SJCRH30 (cell line): Measurements from ENCODE around the gene SLAIN2. TPM values are rescaled to one million over a fixed set of nuclear protein-coding genes. Genes with fewer than 3 reads are reported as not detected.
"Not testable (repeated sequence)": the region's sequence is repeated elsewhere in the genome, so short reads cannot be mapped to it uniquely, and the experiment has no call there.

Source experiments
- DNase-seq, 2 experiments: peaks; one replicate each; pipeline ENCODE4 v3.0.0-alpha.2; 2015 to 2020
- H3K27ac ChIP-seq: fragments of 250-450 bp; sonication (Bioruptor Pico); 2 replicates; pipeline ENCODE4 v1.5.1; 2020; ENCODE audit warnings: mild to moderate bottlenecking, moderate library complexity
- H3K27me3 ChIP-seq: fragments of 250-450 bp; sonication (Bioruptor Pico); 2 replicates; pipeline ENCODE4 v1.5.1; 2020; ENCODE audit warnings: mild to moderate bottlenecking, moderate library complexity
- H3K36me3 ChIP-seq: fragments of 250-450 bp; sonication (Bioruptor Pico); 2 replicates; pipeline ENCODE4 v1.5.1; 2020; ENCODE audit warnings: mild to moderate bottlenecking, moderate library complexity
- H3K4me1 ChIP-seq: fragments of 250-450 bp; sonication (Bioruptor Pico); 2 replicates; pipeline ENCODE4 v1.5.1; 2020; ENCODE audit warnings: mild to moderate bottlenecking, moderate library complexity
- H3K4me3 ChIP-seq: fragments of 250-450 bp; sonication (Bioruptor Pico); 2 replicates; pipeline ENCODE4 v1.5.1; 2020; ENCODE audit warnings: mild to moderate bottlenecking, moderate library complexity
- H3K9me3 ChIP-seq: fragments of 250-450 bp; sonication (Bioruptor Pico); replicated peaks from 2 replicates; pipeline ENCODE4 v1.5.1; 2020; ENCODE audit warnings: mild to moderate bottlenecking, moderate library complexity
- total RNA-seq: library from RNA; depleted of rRNA; stranded (reverse); fragments of >200 nt; shearing (Covaris generic); gene quantifications from 2 replicates; pipeline ENCODE4 v1.2.3, GENCODE V29; 2014

SLAIN2 gene
- total RNA-seq, 1 experiment from 2014 or later = 145 TPM

DNA sequence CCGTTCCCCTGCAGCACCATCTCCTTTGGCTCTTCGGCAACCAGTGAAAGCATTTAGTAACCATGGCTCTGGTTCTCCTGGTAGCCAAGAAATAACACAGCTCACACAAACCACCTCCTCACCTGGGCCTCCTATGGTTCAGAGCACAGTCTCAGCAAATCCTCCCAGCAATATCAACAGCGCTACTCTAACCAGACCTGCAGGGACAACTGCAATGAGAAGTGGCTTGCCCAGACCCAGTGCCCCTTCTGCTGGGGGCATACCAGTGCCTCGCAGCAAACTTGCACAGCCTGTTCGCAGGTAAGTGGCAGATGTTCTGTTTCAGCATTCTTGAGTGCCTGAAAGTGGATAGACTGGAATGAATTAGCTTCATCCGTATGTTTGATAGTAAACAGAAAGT is 78.8 kb downstream of the SLAIN2 start:
- DNase-seq = no peak
- Histone ChIP-seq H3K36me3 (peaks cover 40% of the 10 kb centered on the region), H3K27ac (no peak overlapping the region), H3K4me3 (no peak overlapping the region), H3K4me1 (no peaks in the 10 kb centered on the region), H3K27me3 (no peaks in the 10 kb centered on the region), H3K9me3 (no peaks in the 10 kb centered on the region)

DNA sequence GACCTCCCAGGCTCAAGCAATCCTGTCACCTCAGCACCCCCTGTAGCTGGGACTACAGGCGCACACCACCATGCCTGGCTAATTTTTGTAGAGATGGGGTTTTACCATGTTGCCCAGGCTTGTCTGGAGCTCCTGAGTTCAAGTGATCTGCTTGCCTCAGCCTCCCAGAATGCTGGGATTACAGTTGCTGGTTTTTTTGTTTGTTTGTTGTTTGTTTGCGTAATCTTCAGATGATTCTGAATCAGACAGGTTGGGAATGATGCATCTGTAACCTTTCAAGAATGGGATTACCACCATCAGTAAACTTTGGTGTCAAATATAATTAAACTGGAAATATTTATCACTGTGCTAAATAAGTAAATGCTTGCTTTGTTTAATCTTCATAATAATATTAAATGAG is 79.8 kb downstream of the SLAIN2 start:
- no peak for DNase-seq
- H3K27me3 ChIP-seq = no peaks in the 10 kb centered on the region
- no peak overlapping the region for H3K4me3 ChIP-seq
- peaks cover 40% of the 10 kb centered on the region for H3K36me3 ChIP-seq
- H3K4me1 ChIP-seq = no peaks in the 10 kb centered on the region
- H3K9me3 ChIP-seq = no peaks in the 10 kb centered on the region
- H3K27ac ChIP-seq = no peak overlapping the region

DNA sequence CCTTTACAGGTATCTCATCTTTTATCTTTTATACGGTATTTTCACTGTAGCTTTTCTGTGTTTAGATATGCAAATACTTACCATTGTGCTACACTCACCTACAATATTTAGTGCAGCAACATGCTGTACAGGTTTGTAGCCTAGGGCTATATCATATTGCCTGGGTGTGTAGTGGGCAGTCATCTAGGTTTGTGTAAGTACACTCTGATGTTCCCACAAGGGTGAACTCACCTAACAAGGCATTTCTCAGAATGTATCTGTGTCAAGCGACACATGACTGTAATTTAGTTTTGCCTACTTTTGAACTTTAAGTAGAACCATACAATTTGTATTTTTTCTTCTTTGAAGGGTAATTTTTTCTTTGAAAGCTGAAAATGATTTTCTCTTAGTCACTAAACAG is 87.6 kb downstream of the SLAIN2 start:
- Histone ChIP-seq H3K9me3 (no peaks in the 10 kb centered on the region), H3K4me3 (no peak overlapping the region), H3K27me3 (no peaks in the 10 kb centered on the region), H3K36me3 (no peaks in the 10 kb centered on the region; the same call in 1 of the 2 replicates), H3K27ac (no peak overlapping the region), H3K4me1 (no peaks in the 10 kb centered on the region)
- DNase-seq = no peak

DNA sequence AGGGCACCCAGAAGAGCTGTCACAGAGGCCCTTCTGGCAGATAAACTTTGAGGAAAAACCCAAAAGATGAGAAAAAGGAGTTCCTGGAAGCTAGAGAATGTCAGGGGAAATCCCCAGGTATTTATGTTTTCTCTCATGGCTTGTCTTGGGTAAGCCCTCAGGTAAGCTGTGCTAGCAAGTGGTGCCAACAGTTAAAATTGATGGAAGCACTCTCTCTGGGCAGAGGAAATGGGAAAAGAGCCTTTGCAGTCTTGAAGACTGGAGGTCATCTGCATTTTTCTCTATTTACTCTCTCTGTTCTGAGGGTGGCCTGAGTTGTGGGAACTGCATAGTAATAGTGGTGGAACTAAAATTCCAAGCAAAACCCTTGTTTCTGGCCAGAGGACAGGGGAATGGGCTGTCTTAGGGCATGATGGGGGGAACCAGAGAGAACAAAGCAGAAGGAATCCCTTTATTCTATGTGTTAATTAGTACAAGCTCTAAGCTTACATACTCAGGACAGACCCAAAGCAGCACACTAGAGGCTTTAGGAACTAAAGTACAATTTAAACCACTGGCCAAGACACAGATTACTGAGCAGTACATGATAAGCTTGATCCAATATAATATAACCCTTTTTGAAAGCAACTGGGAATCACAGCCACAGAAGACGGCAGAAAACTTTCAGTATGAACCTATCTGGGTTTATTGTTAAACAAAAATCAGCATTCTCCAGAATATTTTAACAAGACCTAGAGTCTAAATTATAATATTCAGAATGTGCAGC is 88.6 kb downstream of the SLAIN2 start:
- no peak for DNase-seq
- H3K27me3 ChIP-seq = no peaks in the 10 kb centered on the region
- H3K4me3 ChIP-seq = no peak overlapping the region
- no peaks in the 10 kb centered on the region; the same call in 1 of the 2 replicates for H3K36me3 ChIP-seq
- H3K9me3 ChIP-seq = no peaks in the 10 kb centered on the region
- H3K4me1 ChIP-seq = no peaks in the 10 kb centered on the region
- no peak overlapping the region for H3K27ac ChIP-seq

DNA sequence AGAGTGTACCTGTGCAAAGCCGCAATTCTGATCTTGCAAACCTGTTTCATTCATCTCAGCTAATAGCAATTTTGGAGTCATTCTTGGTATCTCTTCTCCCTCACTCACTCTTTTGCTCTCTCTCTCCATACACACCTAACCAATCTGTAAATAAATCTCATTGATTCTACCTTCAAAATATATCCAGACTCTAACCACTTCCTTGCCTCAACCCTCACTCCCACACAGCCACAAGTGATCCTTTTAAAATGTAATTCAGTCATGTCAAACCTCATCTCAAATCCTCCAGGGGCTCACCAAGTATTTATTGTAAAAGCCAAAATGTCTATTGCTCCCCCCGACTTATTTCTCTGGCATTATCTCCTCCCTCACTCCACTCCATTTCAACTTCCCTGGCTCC is 90.1 kb downstream of the SLAIN2 start:
- H3K36me3 ChIP-seq = no peaks in the 10 kb centered on the region; the same call in 1 of the 2 replicates
- no peak overlapping the region for H3K27ac ChIP-seq
- no peak overlapping the region for H3K4me3 ChIP-seq
- H3K4me1 ChIP-seq = no peaks in the 10 kb centered on the region
- DNase-seq = no peak
- no peaks in the 10 kb centered on the region for H3K9me3 ChIP-seq
- H3K27me3 ChIP-seq = no peaks in the 10 kb centered on the region

DNA sequence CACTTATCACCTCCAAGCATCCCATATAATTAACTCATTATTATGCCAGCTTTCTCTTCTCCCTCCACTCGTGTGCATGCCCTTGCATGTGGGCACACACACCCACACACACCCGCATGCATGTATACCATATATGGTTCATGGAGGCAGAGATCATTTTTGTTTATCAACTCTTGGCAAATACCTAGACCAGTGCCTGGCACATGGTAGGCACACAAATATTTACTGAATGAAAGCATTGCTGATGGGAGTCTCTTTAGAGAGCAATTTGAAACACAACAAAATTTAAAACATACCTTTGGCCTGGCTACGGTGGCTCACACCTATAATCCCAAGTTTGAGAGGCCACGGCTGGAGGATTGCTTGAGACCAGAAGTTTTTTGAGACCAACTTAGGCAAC is 90.7 kb downstream of the SLAIN2 start:
- H3K27ac ChIP-seq = no peak overlapping the region
- H3K36me3 ChIP-seq = no peaks in the 10 kb centered on the region; the same call in 1 of the 2 replicates
- no peak overlapping the region for H3K4me3 ChIP-seq
- no peaks in the 10 kb centered on the region for H3K27me3 ChIP-seq
- H3K4me1 ChIP-seq = no peaks in the 10 kb centered on the region
- no peaks in the 10 kb centered on the region for H3K9me3 ChIP-seq
- DNase-seq = no peak

DNA sequence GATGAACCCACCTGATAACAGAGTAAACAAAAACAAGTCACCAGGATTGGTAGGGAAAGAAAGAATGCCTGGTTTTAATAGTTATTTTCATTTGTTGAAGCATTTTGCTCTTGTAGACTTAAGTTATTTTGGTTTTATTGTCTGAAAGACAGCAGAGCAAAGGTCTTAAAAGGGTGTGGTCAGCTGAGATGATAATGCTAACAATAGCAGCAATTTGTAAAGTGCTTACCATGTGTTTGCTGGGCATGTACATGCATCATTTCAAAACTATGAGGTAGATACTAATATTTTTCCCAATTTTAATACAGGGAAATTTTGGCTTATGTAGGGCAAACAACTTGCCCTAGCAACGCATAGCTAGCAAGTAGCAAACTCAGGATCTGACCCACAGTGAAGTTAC is 95.0 kb downstream of the SLAIN2 start:
- Histone ChIP-seq H3K9me3 (no peaks in the 10 kb centered on the region), H3K27ac (no peak overlapping the region), H3K27me3 (no peaks in the 10 kb centered on the region), H3K36me3 (no peaks in the 10 kb centered on the region), H3K4me1 (no peaks in the 10 kb centered on the region), H3K4me3 (no peak overlapping the region)
- no peak for DNase-seq

DNA sequence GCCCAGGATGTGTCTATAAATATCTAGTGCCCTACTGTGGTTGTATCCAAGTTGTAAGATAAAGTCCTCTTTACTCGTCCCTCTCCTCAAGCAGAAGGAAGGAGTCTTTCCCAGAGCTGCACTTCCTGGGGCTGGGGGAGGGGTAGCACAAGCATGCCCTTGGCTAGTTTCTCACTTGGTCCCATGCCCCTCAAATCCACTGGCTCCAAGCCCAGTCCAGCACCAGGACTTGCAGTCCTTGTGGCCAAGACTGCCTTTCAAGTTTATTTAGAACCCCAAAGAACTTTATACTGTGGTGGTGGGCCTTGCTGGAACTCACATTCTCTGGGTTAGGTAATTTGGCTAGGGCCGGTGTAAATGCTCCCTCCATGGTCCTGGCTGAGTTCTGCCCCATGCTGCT is 98.7 kb downstream of the SLAIN2 start:
- no peaks in the 10 kb centered on the region for H3K36me3 ChIP-seq
- DNase-seq = no peak
- no peaks in the 10 kb centered on the region for H3K27me3 ChIP-seq
- H3K4me3 ChIP-seq = no peak overlapping the region
- H3K9me3 ChIP-seq = no peaks in the 10 kb centered on the region
- H3K4me1 ChIP-seq = no peaks in the 10 kb centered on the region
- H3K27ac ChIP-seq = no peak overlapping the region

DNA sequence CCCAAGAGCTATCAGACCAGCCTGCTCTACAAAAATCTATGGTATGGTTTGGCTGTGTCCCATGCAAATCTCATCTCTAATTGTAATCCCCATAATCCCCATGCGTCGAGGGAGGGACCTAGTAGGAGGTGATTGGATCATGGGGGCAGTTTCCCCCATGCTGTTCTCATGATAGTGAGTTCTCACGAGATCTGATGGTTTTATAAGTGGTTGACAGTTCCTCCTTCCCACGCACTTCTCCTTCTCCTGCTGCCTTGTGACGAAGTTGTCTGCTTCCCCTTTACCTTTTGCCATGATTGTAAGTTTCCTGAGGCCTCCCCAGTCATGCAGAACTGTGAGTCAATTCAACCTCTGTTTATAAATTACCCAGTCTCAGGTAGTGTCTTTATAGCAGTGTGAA is 99.6 kb downstream of the SLAIN2 start:
- DNase-seq, H3K9me3 ChIP-seq, H3K27me3 ChIP-seq, H3K27ac ChIP-seq, H3K4me3 ChIP-seq, H3K36me3 ChIP-seq, H3K4me1 ChIP-seq: not testable (repeated sequence)

DNA sequence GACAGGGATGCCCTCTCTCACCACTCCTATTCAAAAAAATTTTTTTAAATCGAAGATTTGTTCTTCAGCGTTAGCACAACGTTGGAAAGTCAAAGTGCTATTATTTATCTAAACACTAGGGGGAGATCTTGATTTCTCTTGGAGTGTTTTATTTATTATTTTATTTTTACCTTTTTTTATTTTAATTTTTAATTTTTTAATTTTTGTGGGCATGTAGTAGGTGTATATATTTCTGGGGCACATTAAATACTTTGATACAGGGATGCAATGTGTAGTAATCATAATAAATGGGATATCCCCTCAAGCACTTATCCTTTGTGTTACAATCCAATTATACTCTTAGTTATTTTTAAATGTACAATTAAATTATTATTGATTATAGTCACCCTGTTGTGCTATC is 104.4 kb downstream of the SLAIN2 start:
- Histone ChIP-seq H3K36me3 (no peaks in the 10 kb centered on the region), H3K9me3 (no peaks in the 10 kb centered on the region), H3K4me3 (no peak overlapping the region), H3K27me3 (no peaks in the 10 kb centered on the region), H3K4me1 (no peaks in the 10 kb centered on the region), H3K27ac (no peak overlapping the region)
- DNase-seq = peak in 1 of 2 experiments; percentile 29

DNA sequence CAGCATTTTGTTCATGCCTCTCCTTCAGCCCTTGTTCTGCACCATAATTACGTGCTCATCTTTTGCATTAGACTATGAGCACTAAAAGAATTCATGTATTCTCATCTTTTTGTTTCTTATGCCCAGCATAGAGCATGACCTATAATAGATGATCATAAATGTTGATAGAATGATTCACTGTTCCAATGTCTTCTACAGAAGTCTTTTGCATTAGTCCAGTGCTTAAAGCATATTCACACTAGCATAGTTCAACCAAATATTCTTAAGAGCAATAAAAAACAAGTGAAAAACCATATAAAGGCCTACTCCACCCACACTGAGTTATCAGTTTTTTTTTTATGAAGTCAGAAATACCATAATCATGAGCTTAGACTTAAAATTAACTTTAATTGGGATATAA is 105.3 kb downstream of the SLAIN2 start:
- Histone ChIP-seq H3K27me3 (no peaks in the 10 kb centered on the region), H3K9me3 (no peaks in the 10 kb centered on the region), H3K4me1 (no peaks in the 10 kb centered on the region), H3K27ac (no peak overlapping the region), H3K36me3 (no peaks in the 10 kb centered on the region), H3K4me3 (no peak overlapping the region)
- DNase-seq = no peak

DNA sequence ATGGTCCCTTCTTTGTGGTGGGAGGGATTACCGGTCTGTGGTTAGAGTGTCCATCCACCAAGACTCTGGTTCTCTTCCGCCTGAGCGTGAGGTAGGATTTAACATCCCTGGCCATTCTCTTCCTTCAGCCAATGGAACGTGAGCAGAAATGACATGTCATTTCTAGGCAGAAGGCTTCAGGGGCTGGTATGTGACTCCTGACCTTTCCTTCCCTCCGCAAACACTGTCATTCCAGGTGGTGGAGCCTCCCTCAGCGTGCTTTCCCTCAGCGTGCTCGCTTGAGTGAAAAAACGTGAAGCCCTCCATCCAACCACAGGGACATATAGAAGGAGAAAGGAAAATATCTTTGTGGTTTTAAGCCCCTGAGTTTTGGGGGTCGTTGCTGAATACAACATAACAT is 107.8 kb downstream of the SLAIN2 start:
- DNase-seq = no peak
- Histone ChIP-seq H3K27ac (no peak overlapping the region), H3K9me3 (no peaks in the 10 kb centered on the region), H3K27me3 (no peaks in the 10 kb centered on the region), H3K4me3 (no peak overlapping the region), H3K4me1 (no peaks in the 10 kb centered on the region), H3K36me3 (no peaks in the 10 kb centered on the region)

DNA sequence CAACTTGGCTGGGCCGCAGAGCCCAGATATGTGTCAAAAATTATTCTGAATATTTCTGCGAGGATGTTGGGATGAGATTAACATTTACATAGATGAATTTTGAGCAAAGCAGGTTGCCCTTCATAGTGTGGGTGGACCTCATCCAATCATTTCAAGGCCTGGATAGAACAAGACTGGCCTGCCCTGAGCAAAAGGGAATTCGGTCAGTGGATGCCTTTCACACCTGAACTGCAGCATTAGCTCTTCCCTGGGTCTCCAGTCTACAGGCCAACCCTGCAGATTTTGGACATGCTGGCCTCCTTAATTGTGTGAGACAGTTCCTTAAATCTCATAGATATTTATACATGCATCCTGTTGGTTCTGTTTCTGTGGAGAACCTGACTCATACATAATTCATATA is 109.4 kb downstream of the SLAIN2 start:
- Histone ChIP-seq H3K4me1 (no peaks in the 10 kb centered on the region), H3K9me3 (no peaks in the 10 kb centered on the region), H3K36me3 (no peaks in the 10 kb centered on the region), H3K4me3 (no peak overlapping the region), H3K27ac (no peak overlapping the region), H3K27me3 (no peaks in the 10 kb centered on the region)
- DNase-seq = no peak

DNA sequence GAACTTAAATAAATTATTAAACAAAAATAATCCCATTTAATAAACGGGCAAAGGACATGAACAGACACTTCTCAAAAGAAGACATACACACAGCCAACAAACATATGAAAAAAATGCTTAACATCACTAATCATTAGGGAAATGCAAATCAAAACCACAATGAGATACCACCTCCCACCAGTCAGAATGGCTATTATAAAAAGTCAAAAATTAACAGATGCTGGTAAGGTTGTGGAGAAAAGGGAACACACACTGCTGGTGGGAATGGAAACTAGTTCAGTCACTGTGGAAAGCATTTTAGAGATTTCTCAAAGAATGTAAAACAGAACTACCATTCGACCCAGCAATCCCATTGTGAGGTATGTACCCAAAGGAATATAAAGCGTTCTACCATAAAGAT is 110.3 kb downstream of the SLAIN2 start:
- not testable (repeated sequence) for DNase-seq, H3K36me3 ChIP-seq, H3K4me1 ChIP-seq, H3K27ac ChIP-seq, H3K4me3 ChIP-seq, H3K9me3 ChIP-seq, H3K27me3 ChIP-seq

DNA sequence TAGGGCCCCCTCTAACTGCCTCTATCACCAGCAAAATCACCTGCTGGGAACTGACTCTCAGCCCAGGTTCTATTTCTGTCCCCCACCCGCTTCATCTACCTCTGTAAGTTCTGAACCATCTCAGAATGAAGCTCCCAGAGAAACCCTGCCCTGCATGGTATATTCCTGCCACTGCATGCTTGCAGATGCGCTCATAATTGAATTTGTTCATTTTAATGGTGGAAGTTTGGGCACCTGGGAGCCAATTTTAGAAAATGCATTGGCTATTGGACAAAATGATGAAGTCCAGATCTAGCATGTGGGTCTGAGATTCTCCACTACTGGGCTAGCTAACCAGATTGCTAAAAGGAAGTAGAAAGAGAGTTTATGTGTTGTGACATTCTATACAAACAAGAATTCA is 113.3 kb downstream of the SLAIN2 start:
- no peaks in the 10 kb centered on the region for H3K9me3 ChIP-seq
- H3K4me3 ChIP-seq = no peak overlapping the region
- no peaks in the 10 kb centered on the region for H3K4me1 ChIP-seq
- H3K27me3 ChIP-seq = no peaks in the 10 kb centered on the region
- no peak overlapping the region for H3K27ac ChIP-seq
- no peak for DNase-seq
- H3K36me3 ChIP-seq = no peaks in the 10 kb centered on the region

DNA sequence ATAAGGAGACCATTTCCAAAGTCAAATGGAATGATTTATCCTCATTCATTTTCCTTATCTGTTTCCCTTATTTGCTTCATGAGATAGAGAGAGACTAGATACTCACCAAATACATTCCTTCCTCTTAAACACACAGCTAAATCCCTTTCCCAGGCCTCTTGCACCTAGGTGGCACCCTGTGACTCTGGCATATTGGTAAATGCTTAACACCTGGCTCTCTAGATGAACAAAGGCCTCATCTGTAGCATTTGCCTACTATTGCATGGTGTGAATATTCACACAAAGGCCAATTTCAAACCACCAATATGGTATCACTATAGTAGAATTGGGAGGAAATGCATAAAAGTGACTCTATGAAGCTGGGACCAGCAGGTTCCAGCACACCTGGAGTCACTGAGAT is 119.7 kb downstream of the SLAIN2 start:
- no peak overlapping the region for H3K27ac ChIP-seq
- no peaks in the 10 kb centered on the region for H3K27me3 ChIP-seq
- DNase-seq = no peak
- no peak overlapping the region for H3K4me3 ChIP-seq
- no peaks in the 10 kb centered on the region for H3K36me3 ChIP-seq
- no peaks in the 10 kb centered on the region for H3K4me1 ChIP-seq
- H3K9me3 ChIP-seq = no peaks in the 10 kb centered on the region
